ENCODE results near the gene THSD4.

The THSD4 gene

DNA sequence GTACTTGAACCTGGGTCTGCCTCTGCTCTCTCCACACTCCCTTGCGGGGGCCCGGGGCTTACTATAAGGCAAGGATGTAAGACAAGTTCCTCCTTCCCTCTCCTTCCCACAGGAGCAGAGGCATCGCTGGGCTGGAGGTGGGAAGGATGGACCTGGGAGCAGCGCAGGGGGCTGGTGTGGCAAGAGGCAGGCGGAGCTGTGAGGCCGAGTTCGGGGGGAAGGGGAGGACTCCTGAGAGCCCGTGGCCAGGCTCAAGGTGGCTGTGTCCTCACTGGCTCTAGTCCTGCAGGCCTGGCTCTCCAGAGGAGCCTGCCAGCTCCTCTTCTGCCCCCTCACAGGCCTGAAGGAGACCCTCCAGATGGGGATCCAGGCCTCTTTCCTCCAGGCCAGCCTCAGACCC, 694.1 kb downstream of the THSD4 start:
- DNase-seq (ENCODE audit: extremely low spot score): no peak
- ChIA-PET POLR2A (no interaction called here), CTCF (interaction anchor here (0.9 to 1.1 kb wide), 2 partner anchors 8 to 11 kb away, joined by 3 read pairs; no protein-coding TSS in a partner anchor)
- TF ChIP-seq CTCF (IDR thresholded peaks at IDR 0.05; ENCODE audit: control extremely low read depth, extremely low read depth, low read depth, missing control alignments): no peak

GRCh38 chr15:71810256-71811035, 695.2 kb downstream of the THSD4 start, which contains the start of gene NR2E3:
TSS of gene NR2E3 (plus strand) at chr15:71810554. CDS start at chr15:71810744, 190 bp downstream.
- POLR2A ChIA-PET: no interaction called here
- DNase-seq (ENCODE audit: extremely low spot score): peak; percentile 17
- CTCF ChIA-PET: interaction anchor here (1.0 to 1.2 kb wide), 3 partner anchors 8 to 66 kb away, joined by 3 to 4 read pairs (median 3); no protein-coding TSS in a partner anchor
- no peak for TF ChIP-seq CTCF (IDR thresholded peaks at IDR 0.05; ENCODE audit: control extremely low read depth, extremely low read depth, low read depth, missing control alignments)

- POLR2A ChIA-PET: no interaction called here
- peak; percentile 10 for DNase-seq (ENCODE audit: extremely low spot score)
- TF ChIP-seq CTCF (IDR thresholded peaks at IDR 0.05; ENCODE audit: control extremely low read depth, extremely low read depth, low read depth, missing control alignments): no peak
- CTCF ChIA-PET: interaction anchor here (1.0 to 1.2 kb wide), 2 partner anchors 9 to 67 kb away, joined by 3 to 4 read pairs; no protein-coding TSS in a partner anchor
Measured at GRCh38 chr15:71811036-71811736, 695.9 kb downstream of the THSD4 start.

DNA sequence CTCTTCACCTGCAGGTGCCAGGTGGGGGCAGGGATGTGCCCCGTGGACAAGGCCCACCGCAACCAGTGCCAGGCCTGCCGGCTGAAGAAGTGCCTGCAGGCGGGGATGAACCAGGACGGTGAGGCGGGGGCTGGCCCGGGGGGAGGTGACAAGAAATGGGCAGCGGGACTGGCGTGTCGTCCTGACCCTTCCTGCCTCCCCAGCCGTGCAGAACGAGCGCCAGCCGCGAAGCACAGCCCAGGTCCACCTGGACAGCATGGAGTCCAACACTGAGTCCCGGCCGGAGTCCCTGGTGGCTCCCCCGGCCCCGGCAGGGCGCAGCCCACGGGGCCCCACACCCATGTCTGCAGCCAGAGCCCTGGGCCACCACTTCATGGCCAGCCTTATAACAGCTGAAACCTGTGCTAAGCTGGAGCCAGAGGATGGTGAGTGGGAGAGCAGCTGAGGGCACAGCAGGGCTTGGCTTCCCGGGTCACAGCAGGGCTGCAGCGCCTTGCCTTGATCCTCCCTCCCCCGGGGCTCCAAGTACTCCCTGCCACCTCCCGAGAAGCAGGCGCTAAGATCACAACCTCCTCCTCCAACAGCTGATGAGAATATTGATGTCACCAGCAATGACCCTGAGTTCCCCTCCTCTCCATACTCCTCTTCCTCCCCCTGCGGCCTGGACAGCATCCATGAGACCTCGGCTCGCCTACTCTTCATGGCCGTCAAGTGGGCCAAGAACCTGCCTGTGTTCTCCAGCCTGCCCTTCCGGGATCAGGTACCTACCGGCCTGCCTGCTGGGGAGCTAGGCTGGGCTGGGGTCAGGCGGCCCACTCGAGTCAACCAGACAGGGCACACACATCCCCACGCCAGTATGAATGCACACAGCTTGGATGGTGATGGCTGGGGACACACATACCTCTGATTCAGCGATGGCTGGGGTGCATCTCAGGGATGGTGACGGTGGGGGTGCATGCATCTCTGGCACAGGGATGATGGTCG, 696.8 kb downstream of the THSD4 start:
- POLR2A ChIA-PET: no interaction called here
- TF ChIP-seq CTCF (IDR thresholded peaks at IDR 0.05; ENCODE audit: control extremely low read depth, extremely low read depth, low read depth, missing control alignments): no peak
- CTCF ChIA-PET: no interaction called here
- no peak for DNase-seq (ENCODE audit: extremely low spot score)

GRCh38 chr15:71812966-71813722, 697.9 kb downstream of the THSD4 start:
- CTCF ChIA-PET: no interaction called here
- DNase-seq (ENCODE audit: extremely low spot score): peak; percentile 14
- POLR2A ChIA-PET: no interaction called here
- TF ChIP-seq CTCF (IDR thresholded peaks at IDR 0.05; ENCODE audit: control extremely low read depth, extremely low read depth, low read depth, missing control alignments): no peak

Data from GM10248 (cell line).